GM18505 (cell line): ENCODE results near the gene FAM110D.
A peak's percentile ranks its signal among the peaks of the same experiment; 100 is the strongest.

Source experiments
- ATAC-seq: cut with Tn5 transposase; IDR thresholded peaks from one replicate; pipeline ENCODE4 v1.9.1; 2021; ENCODE audit not compliant: unreplicated experiment
- POLR2A ChIP-seq: IDR thresholded peaks from 4 replicates; pipeline ENCODE4 v1.6.1; 2011; ENCODE audit warnings: borderline replicate concordance; ENCODE audit not compliant: insufficient read depth, insufficient read length; ENCODE audit errors: extremely low read depth

The FAM110D gene

GRCh38 chr1:26162220-26162709 is 3.4 kb downstream of the FAM110D start:
- TF ChIP-seq POLR2A = no peak
- no peak for ATAC-seq

GRCh38 chr1:26163684-26164035 is 4.8 kb downstream of the FAM110D start:
- no peak for ATAC-seq
- TF ChIP-seq POLR2A = no peak

GRCh38 chr1:26164036-26164860 is 5.4 kb downstream of the FAM110D start:
- TF ChIP-seq POLR2A = no peak
- ATAC-seq = no peak

GRCh38 chr1:26164861-26165842 is 6.3 kb downstream of the FAM110D start:
- no peak for TF ChIP-seq POLR2A
- no peak for ATAC-seq

GRCh38 chr1:26166719-26167281 is 7.9 kb downstream of the FAM110D start:
- ATAC-seq = no peak
- no peak for TF ChIP-seq POLR2A

- ATAC-seq = no peak
- TF ChIP-seq POLR2A = no peak
Measured at GRCh38 chr1:26168410-26169197, 9.7 kb downstream of the FAM110D start, which contains the start of gene C1orf232. Gene C1orf232, minus strand, starts transcription at chr1:26168963. Its CDS starts 464 bp downstream, at chr1:26168499.

- no peak for ATAC-seq
- no peak for TF ChIP-seq POLR2A
Measured at GRCh38 chr1:26169198-26169554, 10.3 kb downstream of the FAM110D start.

- peak; percentile 82 for TF ChIP-seq POLR2A
- ATAC-seq = peak; percentile 93
Measured at GRCh38 chr1:26169669-26170471, 11.0 kb downstream of the FAM110D start, which contains the start of gene ZNF593. Gene ZNF593, plus strand, starts transcription at chr1:26169908. Its CDS starts 76 bp downstream, at chr1:26169984.

GRCh38 chr1:26170472-26170821 is 11.6 kb downstream of the FAM110D start:
- TF ChIP-seq POLR2A = no peak
- no peak for ATAC-seq

- TF ChIP-seq POLR2A = no peak
- no peak for ATAC-seq
Measured at GRCh38 chr1:26171084-26172072, 12.5 kb downstream of the FAM110D start, which contains the start of gene ZNF593OS. Gene ZNF593OS, minus strand, starts transcription at chr1:26171832. Its CDS starts 171 bp downstream, at chr1:26171661.

- ATAC-seq = no peak
- no peak for TF ChIP-seq POLR2A
Measured at GRCh38 chr1:26175346-26175745, 16.5 kb downstream of the FAM110D start.
